Natural killer cell (primary cell): ENCODE measurements around the gene ASB6. TPM values are rescaled to one million over a fixed set of nuclear protein-coding genes. Genes with fewer than 3 reads are reported as not detected.

Experiments used
- ATAC-seq, 3 donors: fragments of 150-1000 bp in 2 of 3; fragments of 200-7000 bp in 1 of 3; cut with Tn5 transposase; 1 replicate in 1 of 3; 2 replicates in 2 of 3; pipeline ENCODE4 v1.10.0; 2021; ENCODE audit warnings: mild to moderate bottlenecking in 2 of 3, moderate library complexity in 2 of 3
- DNase-seq, 2 donors: peaks; one replicate each; pipeline versions ENCODE4 v3.0.0 to v3.0.0-alpha.2; 2013 to 2021; ENCODE audit warnings: mixed read lengths in 1 of 2
- H3K27ac ChIP-seq: one replicate; pipeline ENCODE4 v1.5.1; 2013; ENCODE audit warnings: mild to moderate bottlenecking, low read length
- H3K27me3 ChIP-seq: one replicate; pipeline ENCODE4 v1.6.1; 2013; ENCODE audit warnings: low read length; ENCODE audit not compliant: control insufficient read depth, insufficient read depth
- H3K36me3 ChIP-seq: one replicate; pipeline ENCODE4 v1.6.1; 2013; ENCODE audit warnings: low read length; ENCODE audit not compliant: control insufficient read depth, insufficient read depth
- H3K4me1 ChIP-seq: one replicate; pipeline ENCODE4 v1.6.1; 2013; ENCODE audit warnings: low read length; ENCODE audit not compliant: control insufficient read depth, insufficient read depth
- H3K4me3 ChIP-seq: one replicate; pipeline ENCODE4 v1.5.1; 2013; ENCODE audit warnings: low read length
- H3K9me3 ChIP-seq: one replicate; pipeline ENCODE4 v1.6.1; 2013; ENCODE audit warnings: low read length; ENCODE audit not compliant: control insufficient read depth, insufficient read depth
- H3K27ac Mint-ChIP-seq, 2 donors: one replicate each; pipeline ENCODE4 v1.8.0; 2022; ENCODE audit warnings: mild to moderate bottlenecking in 2 of 2, mixed read lengths in 2 of 2, moderate library complexity in 1 of 2
- H3K27me3 Mint-ChIP-seq, 2 donors: one replicate each; pipeline ENCODE4 v1.8.0; 2022; ENCODE audit warnings: low read depth in 2 of 2, mixed read lengths in 2 of 2
- H3K36me3 Mint-ChIP-seq: one replicate; pipeline ENCODE4 v1.8.0; 2022; ENCODE audit warnings: mixed read lengths
- H3K4me1 Mint-ChIP-seq, 2 donors: one replicate each; pipeline ENCODE4 v1.8.0; 2022; ENCODE audit warnings: mixed read lengths in 2 of 2
- H3K4me3 Mint-ChIP-seq: one replicate; pipeline ENCODE4 v1.8.0; 2022; ENCODE audit warnings: mild to moderate bottlenecking, moderate library complexity, mixed read lengths
- H3K9me3 Mint-ChIP-seq, 2 donors: one replicate each; pipeline ENCODE4 v1.8.0; 2022; ENCODE audit warnings: mixed read lengths in 2 of 2
- WGBS: methylation state at CpG from one replicate; pipeline ENCODE4 v1.1.7; 2013; ENCODE audit warnings: missing lambda C conversion rate; ENCODE audit not compliant: insufficient coverage; 5-methylcytosine and 5-hydroxymethylcytosine counted together
- intact Hi-C: fragments of 100-400 bp; cut with micrococcal nuclease; formaldehyde crosslinking; loops from one replicate; pipeline ENCODE4 v1.14.2; 2022
- total RNA-seq, 4 donors: library from RNA; stranded (reverse); fragments of 120-200 nt in 1 of 4; gene quantifications; one replicate each; pipeline versions ENCODE4 v1.2.3 to v1.2.4, GENCODE V29; 2013 to 2022
- TF ChIP-seq, protein P1 (sequence below): fragments of 200-600 bp; IDR thresholded peaks from one replicate; pipeline ENCODE4 v1.8.0; 2022; ENCODE audit warnings: antibody characterized with exemption

The ASB6 gene
- total RNA-seq, 3 donors from 2014 or later (not counting 1 experiment from before 2014, with no cell fraction given): 21.9 to 35.4 (median 32.4) TPM

GRCh38 chr9:129650680-129651235 is 8.8 kb upstream of the ASB6 start:
- no peaks in the 10 kb centered on the region for H3K36me3 Mint-ChIP-seq
- H3K9me3 Mint-ChIP-seq: no peaks in the 10 kb centered on the region
- DNase-seq: no peak
- Histone ChIP-seq H3K36me3 (no peaks in the 10 kb centered on the region), H3K27me3 (no peaks in the 10 kb centered on the region), H3K4me1 (no peaks in the 10 kb centered on the region), H3K9me3 (no peaks in the 10 kb centered on the region), H3K4me3 (no peak overlapping the region), H3K27ac (no peak overlapping the region)
- no peak overlapping the region for H3K27ac Mint-ChIP-seq
- 91% methylated on average over 10 of the region's 10 CpGs for WGBS
- H3K27me3 Mint-ChIP-seq: peaks cover 1 to 2% of the 10 kb centered on the region in 2 donors
- ATAC-seq: no peak
- intact Hi-C loops: no loop called here
- no peak overlapping the region for H3K4me3 Mint-ChIP-seq
- TF ChIP-seq, protein P1, sequence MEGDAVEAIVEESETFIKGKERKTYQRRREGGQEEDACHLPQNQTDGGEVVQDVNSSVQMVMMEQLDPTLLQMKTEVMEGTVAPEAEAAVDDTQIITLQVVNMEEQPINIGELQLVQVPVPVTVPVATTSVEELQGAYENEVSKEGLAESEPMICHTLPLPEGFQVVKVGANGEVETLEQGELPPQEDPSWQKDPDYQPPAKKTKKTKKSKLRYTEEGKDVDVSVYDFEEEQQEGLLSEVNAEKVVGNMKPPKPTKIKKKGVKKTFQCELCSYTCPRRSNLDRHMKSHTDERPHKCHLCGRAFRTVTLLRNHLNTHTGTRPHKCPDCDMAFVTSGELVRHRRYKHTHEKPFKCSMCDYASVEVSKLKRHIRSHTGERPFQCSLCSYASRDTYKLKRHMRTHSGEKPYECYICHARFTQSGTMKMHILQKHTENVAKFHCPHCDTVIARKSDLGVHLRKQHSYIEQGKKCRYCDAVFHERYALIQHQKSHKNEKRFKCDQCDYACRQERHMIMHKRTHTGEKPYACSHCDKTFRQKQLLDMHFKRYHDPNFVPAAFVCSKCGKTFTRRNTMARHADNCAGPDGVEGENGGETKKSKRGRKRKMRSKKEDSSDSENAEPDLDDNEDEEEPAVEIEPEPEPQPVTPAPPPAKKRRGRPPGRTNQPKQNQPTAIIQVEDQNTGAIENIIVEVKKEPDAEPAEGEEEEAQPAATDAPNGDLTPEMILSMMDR: no peak
- no peaks in the 10 kb centered on the region for H3K4me1 Mint-ChIP-seq

DNA sequence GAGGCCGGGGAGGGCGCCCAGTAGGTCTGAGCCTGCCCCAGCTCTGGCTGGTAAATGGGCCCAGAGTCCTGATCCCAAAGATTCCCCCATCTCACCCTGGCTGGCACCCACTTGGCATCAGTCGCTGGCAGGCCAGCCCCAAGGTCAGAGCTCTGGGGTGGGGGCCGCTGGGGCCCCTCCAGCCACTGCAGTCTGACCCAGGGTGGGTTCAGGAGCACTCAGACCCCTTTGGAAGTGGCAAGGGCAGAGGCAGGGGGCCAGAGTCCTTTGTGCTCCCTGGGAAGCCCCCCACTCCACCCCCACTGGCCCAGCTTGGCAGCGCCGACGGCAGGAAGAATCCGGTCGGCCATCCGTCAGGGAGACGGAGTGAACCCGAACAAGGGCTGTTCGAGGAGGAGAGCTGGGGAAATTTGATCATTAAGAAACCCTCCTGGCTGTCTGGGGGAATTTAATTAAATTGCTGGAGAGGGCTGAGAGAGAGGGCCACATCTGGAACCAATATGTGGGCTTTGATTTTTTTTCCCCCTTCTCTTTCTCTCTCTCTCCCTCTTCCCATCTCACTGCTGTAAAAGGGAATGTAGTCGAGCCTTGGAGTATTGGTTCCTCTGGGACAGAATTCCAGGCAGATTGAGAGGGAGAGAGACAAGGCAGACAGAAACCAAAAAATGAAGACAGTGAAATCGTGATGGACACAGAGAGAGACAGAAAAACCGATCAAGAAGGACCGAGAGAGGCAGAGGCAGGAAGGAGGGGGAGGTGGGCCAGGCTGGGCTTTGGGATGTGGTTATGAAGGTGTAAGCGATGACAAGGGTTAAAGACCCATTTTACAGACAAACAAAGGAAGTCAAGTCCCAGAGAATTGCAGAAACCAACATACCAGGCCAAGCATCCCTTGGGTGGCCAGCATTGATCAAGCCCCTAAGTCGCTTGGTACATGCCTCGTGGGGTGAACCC is 8.1 kb upstream of the ASB6 start:
- Histone ChIP-seq H3K9me3 (no peaks in the 10 kb centered on the region), H3K36me3 (no peaks in the 10 kb centered on the region), H3K27me3 (no peaks in the 10 kb centered on the region), H3K4me3 (no peak overlapping the region), H3K27ac (no peak overlapping the region), H3K4me1 (no peaks in the 10 kb centered on the region)
- Mint-ChIP-seq H3K9me3 (no peaks in the 10 kb centered on the region), H3K4me3 (no peak overlapping the region), H3K27ac (no peak overlapping the region), H3K36me3 (no peaks in the 10 kb centered on the region), H3K4me1 (no peaks in the 10 kb centered on the region), H3K27me3 (peaks cover 0 to 2% of the 10 kb centered on the region in 2 donors)
- DNase-seq (no peak), ATAC-seq (no peak)
- 90% methylated on average over 20 of the region's 20 CpGs for WGBS
- TF ChIP-seq, protein P1: no peak
- intact Hi-C loops: no loop called here

DNA sequence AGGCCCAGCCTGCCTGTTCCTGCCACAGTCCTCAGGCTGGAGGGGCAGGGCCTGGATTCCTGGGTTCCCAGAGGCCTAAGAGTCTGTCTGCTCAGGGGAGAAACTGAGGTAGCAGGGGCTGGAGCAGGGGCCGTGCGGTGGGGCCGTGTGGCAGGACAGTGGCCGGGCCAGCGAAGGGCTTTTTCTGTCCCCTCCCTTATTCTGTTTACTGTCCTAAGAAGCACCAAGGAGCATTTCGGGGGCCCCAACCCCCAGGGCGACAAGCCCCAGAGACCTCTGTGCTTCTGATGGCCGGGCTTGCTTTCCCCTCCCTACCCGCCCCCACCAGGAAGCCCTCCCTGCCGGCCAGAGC is 6.8 kb upstream of the ASB6 start:
- Mint-ChIP-seq H3K27ac (no peak overlapping the region), H3K4me3 (no peak overlapping the region), H3K4me1 (no peaks in the 10 kb centered on the region), H3K36me3 (no peaks in the 10 kb centered on the region), H3K9me3 (no peaks in the 10 kb centered on the region), H3K27me3 (peaks cover 0 to 2% of the 10 kb centered on the region in 2 donors)
- 84% methylated on average over 10 of the region's 10 CpGs for WGBS
- DNase-seq (no peak), ATAC-seq (no peak)
- H3K27me3 ChIP-seq: no peaks in the 10 kb centered on the region
- TF ChIP-seq, protein P1: no peak
- H3K36me3 ChIP-seq: no peaks in the 10 kb centered on the region
- no peaks in the 10 kb centered on the region for H3K9me3 ChIP-seq
- no peaks in the 10 kb centered on the region for H3K4me1 ChIP-seq
- no peak overlapping the region for H3K4me3 ChIP-seq
- intact Hi-C loops: no loop called here
- H3K27ac ChIP-seq: no peak overlapping the region
